Vagina (tissue), 2 donors: ENCODE results near the gene ANXA5.
"Not testable (repeated sequence)": the region's sequence is repeated elsewhere in the genome, so short reads cannot be mapped to it uniquely, and the experiment has no call there.

Source experiments
- CTCF ChIP-seq, 3 experiments: fragments of 450-650 bp in 2 of 3; fragments of 200-600 bp in 1 of 3; sonication (generic) in 1 of 3; IDR thresholded peaks; one replicate each; pipeline ENCODE4 v1.5.1; 2017 to 2019; ENCODE audit warnings: antibody characterized with exemption in 3 of 3, mild to moderate bottlenecking in 2 of 3, moderate library complexity in 2 of 3
- POLR2A ChIP-seq, 2 donors: fragments of 450-650 bp; IDR thresholded peaks; one replicate each; pipeline ENCODE4 v1.6.1; 2017; ENCODE audit warnings: antibody characterized with exemption in 2 of 2, mild to moderate bottlenecking in 2 of 2, moderate library complexity in 2 of 2
- POLR2AphosphoS5 ChIP-seq, 2 donors: sonication (generic); formaldehyde crosslinking; IDR thresholded peaks; one replicate each; pipeline ENCODE4 v1.9.0; 2017; ENCODE audit warnings: antibody characterized with exemption in 2 of 2, mild to moderate bottlenecking in 2 of 2, low read depth in 1 of 2; ENCODE audit not compliant: insufficient read depth in 1 of 2

GRCh38 chr4:121660175-121660933 lies 36.4 kb downstream of the ANXA5 start:
- TF ChIP-seq CTCF (IDR thresholded peaks at IDR 0.05); POLR2A (IDR thresholded peaks at IDR 0.05); POLR2AphosphoS5 (IDR thresholded peaks at IDR 0.05; ENCODE audit: insufficient read depth in 1 of 2, low read depth in 1 of 2): not testable (repeated sequence)
